Hypothalamus (tissue), 51 donors: Measurements from ENCODE around the gene GRB10.
A peak's percentile ranks its signal among the peaks of the same experiment; 100 is the strongest.
"Not testable (repeated sequence)": the region's sequence is repeated elsewhere in the genome, so short reads cannot be mapped to it uniquely, and the experiment has no call there.

Experiments used
- DNase-seq, 51 donors: peaks; one replicate each; lab custom pipeline; 2025; lab: John Stamatoyannopoulos, UW

GRB10 gene

DNA sequence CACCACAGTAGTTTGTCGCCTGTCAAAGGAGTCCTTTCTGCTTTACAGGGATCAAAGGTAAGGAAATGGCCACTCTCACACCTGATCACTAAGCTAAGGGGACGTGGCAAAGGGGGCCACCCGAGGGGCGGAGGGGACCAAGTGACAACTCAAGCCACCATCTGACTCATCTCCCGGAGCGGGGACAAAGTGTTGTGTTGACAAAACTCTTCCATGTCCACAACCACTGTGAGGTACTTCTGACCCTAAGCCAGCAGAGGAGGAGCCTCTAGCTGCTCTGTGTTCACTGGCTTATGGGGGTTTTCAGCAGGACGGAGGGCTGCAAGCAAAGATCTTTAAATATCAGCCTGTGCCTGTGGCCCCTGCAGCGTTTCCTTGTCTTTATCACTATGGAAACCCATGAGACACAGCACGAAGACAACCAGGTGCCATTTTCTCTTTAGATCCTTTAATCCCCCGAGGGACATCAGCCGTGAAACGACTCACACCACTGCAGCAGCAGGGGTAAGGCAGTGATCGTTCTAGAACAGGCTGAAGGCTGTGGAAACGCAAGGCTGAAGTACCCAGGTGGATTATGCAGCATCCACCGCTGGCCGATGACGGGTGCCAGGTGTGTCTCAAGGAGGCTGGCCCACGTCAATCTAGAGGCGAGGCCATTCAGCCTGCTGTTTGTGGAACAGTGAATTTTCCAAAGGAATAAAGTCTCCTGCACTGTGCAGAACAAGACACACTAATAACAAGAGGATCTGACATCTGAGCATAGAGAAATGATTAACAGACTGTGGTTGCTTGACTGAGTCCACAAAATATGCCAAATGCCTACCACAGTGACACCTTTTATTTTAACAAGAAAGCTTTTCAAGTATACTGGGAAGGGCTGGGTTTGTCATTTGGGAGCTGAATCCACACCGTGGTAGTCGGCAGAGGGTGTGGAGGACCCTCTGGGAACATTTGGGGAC is 190.9 kb downstream of the GRB10 start:
- peak in 1 of 51 donors; percentile 12 for DNase-seq

GRCh38 chr7:50591098-50591479 is 191.6 kb downstream of the GRB10 start:
- no peak for DNase-seq

- DNase-seq: no peak
Measured at GRCh38 chr7:50590535-50590934, 192.2 kb downstream of the GRB10 start.

DNA sequence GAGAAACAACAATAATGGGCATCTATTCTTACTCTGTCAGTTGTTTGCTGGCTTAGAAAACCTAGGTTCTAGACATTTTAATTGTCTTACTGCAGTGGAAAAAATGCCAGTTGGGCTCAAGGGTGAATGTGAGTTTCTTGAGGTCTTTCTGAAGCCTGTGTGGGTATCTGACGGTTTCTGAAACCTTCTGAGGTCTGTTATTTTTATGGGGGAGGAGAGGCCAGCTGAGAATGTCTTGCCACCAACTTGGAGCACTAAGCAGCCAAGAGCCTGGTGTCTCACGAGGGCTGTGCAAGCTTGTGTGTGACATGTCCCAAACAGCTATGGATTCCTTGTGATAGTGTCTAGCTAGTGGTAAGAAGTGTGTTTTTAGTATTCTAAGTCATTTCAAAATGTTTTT is 193.3 kb downstream of the GRB10 start:
- DNase-seq: no peak

DNA sequence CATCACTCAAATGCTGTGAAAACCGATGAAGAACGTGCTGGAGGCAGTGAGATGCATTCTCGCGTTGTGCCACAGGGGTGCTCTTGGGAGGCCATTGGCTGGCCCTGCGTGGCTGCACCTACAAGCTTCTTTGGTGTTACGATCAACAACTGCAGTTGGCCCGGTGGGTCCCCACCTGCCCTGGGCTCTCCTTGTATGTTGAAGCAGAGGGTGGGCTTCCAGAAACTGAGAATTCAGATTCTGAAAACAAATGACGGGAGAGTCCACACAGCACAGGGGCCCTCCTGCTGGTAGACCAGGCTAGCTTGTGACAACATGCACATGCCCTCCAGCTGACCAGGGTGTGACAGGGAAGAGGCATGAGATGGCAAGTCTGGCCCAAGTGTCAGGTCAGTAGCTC is 193.8 kb downstream of the GRB10 start:
- no peak for DNase-seq

- no peak for DNase-seq
Measured at GRCh38 chr7:50587737-50588136, 195.0 kb downstream of the GRB10 start.

DNA sequence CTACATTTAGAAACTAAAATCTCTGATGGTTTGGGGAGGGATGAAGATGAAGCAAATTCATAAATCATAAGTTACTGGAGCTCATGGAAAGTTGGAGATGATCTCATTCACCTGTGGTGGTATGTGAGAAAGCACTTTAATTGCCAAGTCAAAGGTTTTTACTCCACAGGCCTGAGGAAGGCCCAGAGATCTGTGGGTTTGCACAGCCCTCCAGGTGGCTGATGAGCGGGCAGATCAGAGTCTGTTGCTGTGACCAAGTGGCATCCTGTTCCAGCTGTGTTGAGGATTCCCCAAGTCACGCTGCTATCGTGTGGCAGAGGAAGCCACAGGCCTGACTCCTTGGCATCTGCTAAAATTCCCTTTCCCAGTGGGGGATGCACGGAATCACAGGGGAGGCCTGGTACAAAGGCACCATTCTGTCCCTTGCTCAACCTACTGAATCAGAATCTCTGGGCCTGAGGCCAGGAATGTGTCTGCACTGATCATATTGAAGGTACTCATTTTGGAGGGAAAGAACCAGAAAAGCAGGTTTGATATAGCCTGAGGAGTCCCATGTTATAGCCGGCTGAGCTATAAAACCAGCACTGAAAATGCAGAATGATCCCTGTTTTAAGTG is 197.8 kb downstream of the GRB10 start:
- no peak for DNase-seq

GRCh38 chr7:50584386-50584785 is 198.3 kb downstream of the GRB10 start:
- DNase-seq: no peak

GRCh38 chr7:50583295-50583694 is 199.4 kb downstream of the GRB10 start:
- not testable (repeated sequence) for DNase-seq

DNA sequence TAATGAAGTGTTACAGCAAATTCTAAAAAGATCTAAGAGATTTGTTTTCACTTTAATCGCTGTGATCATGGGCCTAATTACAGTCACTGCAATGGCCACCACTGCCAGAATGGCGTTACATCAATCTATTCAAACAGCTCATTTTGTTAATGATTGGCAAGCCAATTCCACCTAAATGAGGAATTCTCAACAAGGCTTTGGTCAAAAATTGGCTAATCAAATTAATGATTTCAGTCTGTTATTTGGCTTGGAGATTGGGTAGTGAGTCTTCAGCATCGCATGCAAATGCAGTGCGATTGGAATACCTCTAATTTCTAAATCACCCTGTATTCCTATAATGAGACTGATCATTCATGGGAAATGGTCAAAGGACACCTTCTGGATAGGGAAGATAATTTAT is 200.4 kb downstream of the GRB10 start:
- not testable (repeated sequence) for DNase-seq

DNA sequence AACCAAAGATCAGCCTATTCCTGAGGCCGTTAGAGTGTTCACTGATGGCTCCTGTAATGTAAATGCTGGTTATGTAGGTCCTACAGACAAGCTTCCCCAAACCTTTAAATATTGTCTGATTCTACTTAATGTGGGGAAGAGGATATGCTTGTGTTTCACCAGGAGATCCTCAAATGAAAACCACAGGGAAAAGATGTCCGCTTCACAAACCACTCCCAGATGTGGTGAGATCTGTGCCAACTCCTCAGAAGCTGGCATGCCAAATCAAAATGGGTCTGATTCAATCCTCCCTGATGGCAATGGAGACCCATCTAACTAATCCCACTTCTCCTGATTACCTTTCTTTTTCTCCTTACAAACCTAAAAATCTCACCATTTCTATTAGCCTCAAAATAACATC is 202.0 kb downstream of the GRB10 start:
- not testable (repeated sequence) for DNase-seq

- DNase-seq: no peak
Measured at GRCh38 chr7:50580057-50580456, 202.6 kb downstream of the GRB10 start.

DNA sequence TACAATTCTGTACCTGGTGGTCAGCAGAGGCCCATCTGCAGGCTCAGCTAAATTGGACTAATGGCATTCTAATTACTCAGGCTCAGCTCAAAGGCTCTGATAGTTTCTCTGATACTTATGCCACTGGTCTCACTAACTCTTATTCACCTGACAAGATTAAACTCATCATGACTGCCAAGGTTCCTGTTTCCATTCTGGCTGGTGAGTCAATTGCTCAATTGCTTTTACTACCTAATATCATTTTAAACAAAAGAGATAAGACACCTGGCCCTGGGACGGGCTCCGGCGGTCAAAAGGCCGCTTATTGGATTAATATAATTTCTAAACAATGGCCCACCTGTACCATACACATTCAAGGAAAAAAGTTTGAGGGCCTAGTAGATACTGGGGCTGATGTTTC is 204.6 kb downstream of the GRB10 start:
- DNase-seq: not testable (repeated sequence)

GRCh38 chr7:50577569-50577968 is 205.1 kb downstream of the GRB10 start:
- DNase-seq: no peak

DNA sequence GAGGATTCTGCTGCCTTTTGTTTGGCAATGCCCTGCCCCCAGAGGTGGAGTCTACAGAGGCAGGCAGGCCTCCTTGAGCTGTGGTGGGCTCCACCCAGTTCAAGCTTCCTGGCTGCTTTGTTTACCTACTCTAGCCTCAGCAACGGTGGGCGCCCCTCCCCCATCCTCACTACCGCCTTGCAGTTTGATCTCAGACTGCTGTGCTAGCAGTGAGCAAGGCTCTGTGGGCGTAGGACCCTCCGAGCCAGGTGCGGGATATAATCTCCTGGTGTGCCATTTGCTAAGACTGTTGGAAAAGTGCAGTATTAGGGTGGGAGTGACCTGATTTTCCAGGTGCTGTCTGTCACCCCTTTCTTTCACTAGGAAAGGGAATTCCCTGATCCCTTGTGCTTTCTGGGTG is 206.3 kb downstream of the GRB10 start:
- DNase-seq: not testable (repeated sequence)

- DNase-seq: no peak
Measured at GRCh38 chr7:50567715-50568261, 214.9 kb downstream of the GRB10 start.

DNA sequence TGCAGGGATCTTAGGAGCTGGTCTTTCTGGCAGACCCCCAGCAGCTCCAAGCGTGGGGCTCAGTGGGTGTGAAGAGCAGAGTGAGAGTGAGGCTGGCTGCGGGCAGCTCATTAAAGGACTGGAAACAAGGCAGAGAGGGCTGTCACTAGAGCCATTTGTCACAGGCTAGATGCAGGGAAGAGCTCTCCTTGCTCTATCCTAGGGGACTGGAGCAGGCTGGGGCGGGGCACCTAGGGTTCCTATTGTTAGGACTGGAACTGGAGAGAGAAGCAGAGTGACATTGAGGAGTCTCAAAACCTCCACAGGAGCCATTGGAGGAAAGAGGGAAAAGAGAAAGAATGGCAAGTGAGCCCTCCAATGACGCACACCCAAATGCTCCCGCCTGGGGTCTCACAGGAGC is 216.7 kb downstream of the GRB10 start:
- no peak for DNase-seq

DNA sequence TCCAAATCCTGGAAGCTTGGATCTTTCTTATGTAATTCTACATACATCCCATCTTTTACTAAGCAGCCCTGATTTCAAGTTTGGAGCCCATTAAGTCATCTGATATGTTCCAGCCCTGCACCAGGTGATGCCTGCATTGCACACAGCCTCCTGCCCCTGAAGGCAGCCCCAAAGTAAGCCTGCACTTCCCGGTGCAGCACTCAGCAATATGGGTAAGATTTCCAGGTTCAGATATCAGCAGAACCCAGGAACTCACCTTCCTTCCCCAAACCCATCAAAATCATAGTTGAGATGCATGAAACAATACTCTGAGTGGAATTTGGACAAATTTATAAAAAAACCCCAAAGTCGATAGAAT is 217.2 kb downstream of the GRB10 start:
- no peak for DNase-seq

- DNase-seq: no peak
Measured at GRCh38 chr7:50564640-50565558, 217.8 kb downstream of the GRB10 start, which contains the start of gene DDC. DDC (minus strand) TSS chr7:50565405; CDS start chr7:50544085, 21,320 bp downstream.

- no peak for DNase-seq
Measured at GRCh38 chr7:50564171-50564570, 218.5 kb downstream of the GRB10 start.

- DNase-seq: no peak
Measured at GRCh38 chr7:50562136-50562535, 220.6 kb downstream of the GRB10 start.
